ENCODE data around the gene FAM50B. TPM values are rescaled to one million over a fixed set of nuclear protein-coding genes. Genes with fewer than 3 reads are reported as not detected.

FAM50B gene
- total and polyA plus RNA-seq, 4 donors: 8.8 to 12.3 (median 11.1) TPM

- 45% methylated on average over 15 of the region's 15 CpGs for WGBS
- Histone ChIP-seq H3K27me3 (ENCODE audit: control insufficient read depth in 4 of 4, insufficient read depth in 4 of 4, low read length in 3 of 4) (no peaks in the 10 kb centered on the region), H3K4me1 (ENCODE audit: control insufficient read depth in 4 of 4, insufficient read depth in 4 of 4, low read length in 3 of 4) (peaks cover 8 to 33% (median 19%) of the 10 kb centered on the region in 4 donors), H3K4me3 (ENCODE audit: low read depth in 1 of 3, low read length in 3 of 3) (no peak overlapping the region), H3K9me3 (ENCODE audit: control insufficient read depth in 4 of 4, low read length in 3 of 4) (no peaks in the 10 kb centered on the region), H3K27ac (ENCODE audit: low read depth in 1 of 2, low read length in 2 of 2) (peak overlapping the region; percentile 76 to 94), H3K36me3 (ENCODE audit: control insufficient read depth in 4 of 4, insufficient read depth in 3 of 4, low read depth in 1 of 4, low read length in 3 of 4) (no peaks in the 10 kb centered on the region), H3K9ac (ENCODE audit: low read depth in 1 of 2, low read length in 2 of 2) (peak overlapping the region; percentile 31 to 61)
- DNase-seq (ENCODE audit: low spot score): no peak
- TF ChIP-seq HNF4G (IDR thresholded peaks at IDR 0.05): no peak
- TF ChIP-seq REST (IDR thresholded peaks at IDR 0.05): peak; percentile 25
- TF ChIP-seq RAD21 (IDR thresholded peaks at IDR 0.05): peak; percentile 18 to 47
- TF ChIP-seq FOXA2 (IDR thresholded peaks at IDR 0.05): no peak
- TF ChIP-seq GABPA (IDR thresholded peaks at IDR 0.05 in 1 of 2, conservative IDR thresholded peaks at IDR 0.05 in 1 of 2): no peak
- peak; percentile 9 to 49 for TF ChIP-seq RXRA (IDR thresholded peaks at IDR 0.05)
- peak in 1 of 2 donors; percentile 66 for TF ChIP-seq HNF4A (conservative IDR thresholded peaks at IDR 0.05)
- peak; percentile 39 for TF ChIP-seq ATF3 (IDR thresholded peaks at IDR 0.05)
- peak; percentile 86 to 93 for TF ChIP-seq JUND (IDR thresholded peaks at IDR 0.05)
- TF ChIP-seq TAF1 (conservative IDR thresholded peaks at IDR 0.05): no peak
- TF ChIP-seq FOXA1 (IDR thresholded peaks at IDR 0.05): no peak
- TF ChIP-seq NR2F2 (IDR thresholded peaks at IDR 0.05): peak; percentile 83
- no peak for TF ChIP-seq ZBTB33 (IDR thresholded peaks at IDR 0.05)
- peak; percentile 41 for TF ChIP-seq YY1 (IDR thresholded peaks at IDR 0.05)
- TF ChIP-seq EGR1 (IDR thresholded peaks at IDR 0.05; ENCODE audit: low read depth in 2 of 2): no peak
- TF ChIP-seq SP1 (IDR thresholded peaks at IDR 0.05): peak; percentile 62
- no peak for TF ChIP-seq CTCF (IDR thresholded peaks at IDR 0.05; ENCODE audit: low read depth, low read length, missing input control)
- peak; percentile 42 for TF ChIP-seq MAX (IDR thresholded peaks at IDR 0.05)
Measured at GRCh38 chr6:3825851-3826581, 23.2 kb upstream of the FAM50B start.
